Measurements from ENCODE around the gene EFEMP2.
A peak's percentile ranks its signal among the peaks of the same experiment; 100 is the strongest.

EFEMP2 gene

DNA sequence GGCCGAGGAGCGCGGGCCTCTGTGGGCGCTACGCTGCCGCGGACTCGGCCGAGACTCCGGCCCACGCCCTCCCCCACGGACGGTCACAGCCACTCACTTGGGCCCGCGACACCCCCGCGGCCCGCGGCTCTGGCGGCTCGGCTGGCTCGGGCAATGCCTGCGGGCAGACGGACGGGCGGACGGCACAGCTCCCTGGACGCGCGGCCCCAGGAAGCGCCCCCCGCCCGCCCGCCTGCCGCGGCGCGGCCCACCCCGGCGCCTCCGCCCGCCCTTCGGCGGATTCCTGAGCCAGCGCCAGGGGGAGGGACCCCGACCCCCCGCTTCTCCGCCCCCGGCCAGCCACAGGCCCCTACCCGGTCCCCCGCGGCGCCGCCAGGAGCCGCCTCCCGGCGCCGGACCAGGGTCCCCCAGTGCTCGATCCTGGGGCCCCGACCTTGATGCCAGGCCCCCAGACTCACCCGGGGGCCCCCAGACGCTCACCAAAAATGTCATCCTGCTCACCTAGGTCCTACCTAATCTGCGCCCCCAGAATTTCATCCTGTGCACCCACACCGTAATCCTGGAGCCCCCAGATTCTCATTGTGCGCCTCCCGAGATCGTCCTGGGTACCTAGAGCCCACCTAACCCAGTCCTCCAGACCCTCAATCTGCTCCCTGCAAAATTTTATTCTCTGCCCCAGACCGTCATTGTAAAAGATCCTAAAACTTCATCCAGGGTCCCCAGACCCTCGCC is at the start of gene EFEMP2:
EFEMP2 (minus strand) TSS at position 215 of the 732 bp plus-strand sequence. CDS start 446 bp downstream, outside the sequence.
- DNase-seq (ENCODE audit: low read depth in 4 of 4, low spot score in 1 of 4), result no peak

DNA sequence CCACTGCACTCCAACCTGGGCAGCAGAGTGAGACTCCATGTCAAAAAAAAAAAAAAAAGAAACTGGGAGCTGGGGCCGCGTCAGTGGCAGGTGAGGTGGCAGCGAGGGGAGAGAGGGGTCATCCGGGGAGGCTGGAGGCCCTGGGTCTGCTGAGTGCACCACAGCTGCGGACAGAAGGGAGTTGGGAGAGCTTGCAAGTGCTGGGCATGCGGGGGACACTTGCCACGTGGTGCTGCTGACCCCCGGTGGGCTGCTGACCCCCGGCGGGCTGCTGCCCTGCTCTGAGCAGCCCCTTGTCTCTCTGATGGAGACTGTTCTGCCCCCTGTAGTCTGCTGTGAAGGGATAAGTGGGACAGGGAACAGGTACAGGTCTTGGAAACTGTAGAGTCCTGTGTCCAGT is 49.3 kb upstream of the EFEMP2 start:
- DNase-seq (ENCODE audit: low read depth in 4 of 4, low spot score in 1 of 4), result no peak

DNA sequence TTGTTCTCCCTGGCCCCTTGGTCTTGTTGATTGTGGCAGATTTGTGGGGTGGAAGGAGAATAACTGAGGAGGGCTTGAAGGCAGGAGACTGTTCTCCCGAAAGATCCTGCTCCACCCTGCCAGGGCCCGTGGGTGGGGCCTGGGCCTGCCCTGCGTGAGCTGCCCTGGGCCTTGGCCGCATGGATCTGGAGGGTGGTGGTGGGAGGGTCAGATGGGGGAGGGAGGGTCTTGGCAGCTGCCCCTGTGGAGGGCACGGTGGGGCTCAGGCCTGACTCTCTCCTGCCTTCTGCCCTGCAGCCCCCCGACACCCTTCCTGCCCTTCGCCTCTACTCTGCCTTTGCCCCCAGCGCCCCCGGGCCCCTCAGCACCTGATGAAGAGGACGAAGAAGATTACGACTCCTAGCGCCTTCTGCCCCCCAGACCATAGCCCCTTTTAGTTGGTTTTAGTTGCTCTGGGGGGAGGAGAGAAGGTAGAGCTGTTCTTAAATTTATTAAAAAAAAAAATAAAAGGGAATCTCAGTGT is 48.5 kb upstream of the EFEMP2 start:
- no peak for DNase-seq (ENCODE audit: low read depth in 4 of 4, low spot score in 1 of 4)

DNA sequence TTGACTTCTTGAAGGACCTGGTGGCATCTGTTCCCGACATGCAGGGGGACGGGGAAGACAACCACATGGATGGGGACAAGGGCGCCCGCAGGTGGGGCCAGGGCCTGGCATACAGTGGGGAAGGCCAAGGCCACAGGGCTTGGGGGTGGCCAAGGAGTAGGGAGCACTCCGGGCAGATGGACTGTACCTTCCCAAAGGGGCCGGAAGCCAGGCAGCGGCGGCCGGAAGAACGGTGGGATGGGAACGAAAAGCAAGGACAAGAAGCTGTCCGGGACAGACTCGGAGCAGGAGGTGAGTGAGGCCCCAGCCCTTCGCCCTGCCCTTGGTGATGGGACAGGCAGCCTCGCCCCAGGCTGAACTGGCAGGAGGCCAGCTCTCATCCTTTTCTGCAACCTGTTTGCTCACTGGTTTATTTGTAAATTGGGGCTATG is 47.8 kb upstream of the EFEMP2 start:
- no peak for DNase-seq (ENCODE audit: low read depth in 4 of 4, low spot score in 1 of 4)

DNA sequence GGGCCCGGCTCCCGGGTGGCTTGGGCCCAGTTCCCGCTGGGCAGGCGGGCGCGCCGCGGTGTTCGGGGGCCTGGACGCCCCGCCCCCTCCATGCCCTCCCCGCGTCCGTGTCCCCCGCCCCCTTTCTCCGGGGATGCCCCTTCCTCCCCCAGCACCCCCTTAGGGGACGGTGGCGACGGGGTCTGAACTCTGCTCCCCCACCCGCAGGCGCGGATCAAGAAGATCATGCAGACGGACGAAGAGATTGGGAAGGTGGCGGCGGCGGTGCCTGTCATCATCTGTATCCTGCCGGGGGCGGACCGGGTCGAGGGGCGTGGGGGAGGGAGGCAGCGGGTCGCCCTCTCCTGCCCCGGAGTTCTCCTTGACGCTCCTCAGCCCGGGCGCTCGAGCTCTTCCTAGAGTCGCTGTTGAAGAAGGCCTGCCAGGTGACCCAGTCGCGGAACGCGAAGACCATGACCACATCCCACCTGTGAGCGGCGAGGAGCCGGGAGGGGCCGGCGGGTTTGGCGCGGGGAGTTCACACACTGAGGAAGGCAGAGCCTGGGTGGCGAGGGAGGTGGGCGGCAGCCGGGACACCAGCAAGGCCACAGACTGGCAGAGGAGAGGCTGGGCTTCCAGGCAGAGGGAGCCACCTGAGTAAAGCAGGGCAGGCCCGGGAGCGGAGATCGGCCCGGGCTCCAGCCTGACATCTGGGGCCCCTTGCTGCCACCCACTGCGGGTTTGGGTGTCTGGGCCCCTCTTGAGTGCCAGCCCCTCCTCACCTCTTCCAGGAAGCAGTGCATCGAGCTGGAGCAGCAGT is 47.2 kb upstream of the EFEMP2 start:
- DNase-seq (ENCODE audit: low read depth in 4 of 4, low spot score in 1 of 4), result peak in 1 of 4 experiments; percentile 31

DNA sequence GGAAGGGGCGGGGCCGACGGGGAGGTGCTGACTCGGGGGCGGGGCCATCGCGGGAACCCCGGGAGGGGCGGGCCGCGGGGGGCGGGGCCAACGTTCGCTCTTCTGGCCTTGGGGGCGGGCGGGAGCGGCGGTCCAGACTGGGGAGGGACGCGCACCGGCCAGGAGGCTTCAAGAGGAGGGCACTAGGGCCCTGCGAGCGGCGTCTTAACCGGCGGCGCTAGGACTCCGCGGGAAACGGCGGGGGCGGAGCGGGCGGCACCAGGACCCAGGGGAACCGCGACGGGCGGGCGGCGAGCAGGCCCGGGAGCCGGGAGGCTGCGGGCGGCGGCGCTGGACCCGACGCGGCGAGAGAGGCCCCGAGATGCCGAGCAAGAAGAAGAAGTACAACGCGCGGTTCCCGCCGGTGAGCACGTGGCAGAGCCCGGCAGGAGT is 46.6 kb upstream of the EFEMP2 start, which contains the start of gene DRAP1:
DRAP1 (plus strand) TSS at position 286 of the 432 bp plus-strand sequence; CDS start at position 362, 76 bp downstream.
- peak; percentile 97 to 99 (median 98) for DNase-seq (ENCODE audit: low read depth in 4 of 4, low spot score in 1 of 4)

DNA sequence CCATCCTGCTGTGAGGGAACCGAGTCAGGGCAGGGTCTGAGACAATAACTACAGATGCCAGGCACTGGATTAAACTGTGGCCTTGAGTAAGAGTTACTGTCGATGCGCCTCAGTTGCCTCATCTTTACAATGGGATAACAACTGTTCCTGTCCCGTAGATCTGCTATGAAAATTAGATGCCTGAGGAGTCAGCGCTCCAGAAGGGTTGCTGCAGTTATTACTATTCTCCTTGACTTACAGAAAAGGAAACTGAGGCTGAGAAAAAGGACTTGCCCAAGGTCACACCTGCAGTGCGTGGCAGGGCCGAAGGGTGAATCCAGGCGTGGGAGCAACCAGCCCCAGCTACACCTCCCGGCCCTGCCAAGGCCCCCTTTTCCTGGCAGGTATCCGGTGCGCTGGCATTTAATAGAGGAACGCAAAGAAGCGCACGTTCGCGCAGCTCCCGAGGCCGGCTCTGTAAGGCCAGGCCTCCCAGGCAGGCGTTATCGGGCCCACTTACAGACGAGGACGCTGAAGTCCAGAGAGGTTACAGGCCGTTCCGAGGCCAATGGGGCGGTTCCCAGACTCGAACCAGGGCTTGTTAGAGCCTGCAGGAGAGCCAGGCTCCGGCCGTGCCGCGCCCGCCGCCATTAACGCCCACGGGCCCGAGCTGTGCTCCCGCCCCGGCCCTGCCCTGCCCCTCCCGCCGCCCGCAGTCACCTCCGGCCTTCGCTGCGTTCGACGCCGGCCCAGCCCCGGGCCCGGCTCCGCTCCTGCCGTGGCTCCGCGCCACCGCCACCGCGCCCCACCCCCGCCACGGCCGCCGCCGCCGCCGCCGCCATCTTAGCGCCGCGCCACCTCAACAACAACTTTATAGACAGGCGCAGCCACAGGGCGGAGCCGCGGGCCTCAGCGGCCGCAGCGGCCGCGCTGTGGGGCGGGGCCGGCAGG is 45.9 kb upstream of the EFEMP2 start, which contains the start of gene C11orf68:
C11orf68 (minus strand) TSS at position 852 of the 930 bp plus-strand sequence; CDS start at position 821, 31 bp downstream.
- no peak for DNase-seq (ENCODE audit: low read depth in 4 of 4, low spot score in 1 of 4)

DNA sequence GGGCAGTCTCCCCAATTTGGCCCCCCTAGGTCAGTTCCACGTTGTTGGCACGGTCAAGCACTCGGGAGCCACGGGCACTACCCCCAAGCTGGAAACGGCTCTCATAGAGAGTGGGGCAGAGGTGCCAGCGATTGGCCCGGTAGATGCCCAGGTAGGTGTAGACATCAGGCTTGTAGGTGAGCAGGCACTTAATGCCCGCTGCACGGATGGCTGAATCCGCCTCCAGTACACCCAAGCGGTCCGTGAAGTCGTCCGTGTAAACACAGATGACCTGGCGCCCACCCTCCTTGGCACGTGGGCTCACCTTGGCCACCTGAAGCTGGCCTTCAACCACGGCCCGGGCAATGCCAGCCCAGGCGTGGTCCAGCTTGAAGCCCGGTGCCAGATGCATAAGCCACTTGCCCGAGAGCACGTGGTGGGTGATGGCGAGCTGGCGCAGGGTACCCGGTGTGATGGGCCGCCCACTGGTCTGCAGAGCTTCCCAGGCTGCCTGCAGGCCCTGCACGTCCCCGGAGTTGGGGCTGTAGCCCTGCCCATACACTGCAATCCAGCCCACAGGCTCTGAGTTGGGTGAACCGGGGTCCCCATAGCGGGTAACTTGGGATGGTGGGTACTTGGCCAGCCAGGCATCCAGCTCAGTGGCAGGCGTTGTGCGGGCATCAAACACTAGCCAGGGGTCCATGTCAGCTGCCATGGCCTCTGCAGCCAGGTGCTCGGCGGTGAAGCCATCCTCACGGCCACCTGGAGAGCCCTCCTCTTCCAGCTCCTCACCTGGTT is 45.0 kb upstream of the EFEMP2 start:
- DNase-seq (ENCODE audit: low read depth in 4 of 4, low spot score in 1 of 4), result no peak

DNA sequence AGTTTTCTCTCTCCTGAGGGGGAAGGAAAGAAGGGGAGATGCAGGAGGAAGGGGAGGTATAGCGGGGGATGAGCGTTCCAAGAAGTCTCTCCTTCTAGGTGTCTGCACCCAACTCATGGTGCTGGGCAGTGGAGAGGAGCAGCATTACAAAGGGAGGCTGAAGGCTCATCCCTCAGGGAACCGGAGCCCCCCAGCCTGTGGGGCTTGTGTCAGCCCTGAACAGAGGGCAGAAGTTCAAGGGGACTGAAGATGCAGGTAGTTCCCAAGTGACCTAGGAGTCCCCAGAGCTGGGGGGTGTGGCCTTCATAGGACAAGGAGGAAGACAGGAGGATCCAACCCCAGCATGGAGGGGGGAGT is 44.5 kb upstream of the EFEMP2 start:
- DNase-seq (ENCODE audit: low read depth in 4 of 4, low spot score in 1 of 4), result no peak

DNA sequence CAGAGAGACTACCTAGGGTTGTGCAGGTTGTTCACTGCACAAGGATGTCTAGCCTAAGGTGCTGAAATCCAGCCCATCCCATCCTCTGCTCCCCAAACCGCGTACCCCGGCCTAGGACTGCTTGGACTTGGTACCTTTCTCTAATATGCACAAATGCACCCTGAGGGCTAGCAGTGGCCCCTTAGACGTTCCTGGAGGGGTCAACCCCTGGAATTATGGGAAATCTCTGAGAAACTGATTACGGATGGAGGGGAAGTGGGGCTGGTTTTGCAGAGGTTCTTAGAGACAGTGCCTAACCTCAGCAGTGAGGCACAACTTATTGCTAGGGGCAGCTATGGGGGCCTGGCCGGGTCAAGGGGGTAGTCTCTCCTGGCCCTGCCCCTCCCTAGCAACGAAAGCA is 43.8 kb upstream of the EFEMP2 start:
- no peak for DNase-seq (ENCODE audit: low read depth in 4 of 4, low spot score in 1 of 4)

DNA sequence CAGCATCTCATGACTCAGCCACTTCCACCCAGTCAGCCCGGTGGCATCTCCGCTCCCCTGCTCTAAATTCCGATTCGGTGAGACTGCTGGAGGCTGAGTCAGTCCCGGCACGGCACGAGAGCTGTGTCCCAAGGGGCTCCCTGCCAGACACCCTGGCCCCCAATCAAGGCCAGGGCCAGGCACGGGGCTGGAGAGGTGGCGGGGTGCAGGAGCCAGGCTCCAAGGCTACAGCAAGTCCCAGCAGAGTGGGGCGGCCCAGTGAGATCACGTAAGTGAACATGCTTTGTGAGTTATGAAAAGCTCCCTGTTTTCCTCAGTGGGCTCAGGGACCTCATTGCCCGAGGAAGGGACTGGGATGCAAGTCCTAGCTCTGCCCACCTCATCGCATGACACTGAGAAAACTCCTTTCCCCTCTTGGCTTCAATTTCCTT is 43.2 kb upstream of the EFEMP2 start:
- no peak for DNase-seq (ENCODE audit: low read depth in 4 of 4, low spot score in 1 of 4)

DNA sequence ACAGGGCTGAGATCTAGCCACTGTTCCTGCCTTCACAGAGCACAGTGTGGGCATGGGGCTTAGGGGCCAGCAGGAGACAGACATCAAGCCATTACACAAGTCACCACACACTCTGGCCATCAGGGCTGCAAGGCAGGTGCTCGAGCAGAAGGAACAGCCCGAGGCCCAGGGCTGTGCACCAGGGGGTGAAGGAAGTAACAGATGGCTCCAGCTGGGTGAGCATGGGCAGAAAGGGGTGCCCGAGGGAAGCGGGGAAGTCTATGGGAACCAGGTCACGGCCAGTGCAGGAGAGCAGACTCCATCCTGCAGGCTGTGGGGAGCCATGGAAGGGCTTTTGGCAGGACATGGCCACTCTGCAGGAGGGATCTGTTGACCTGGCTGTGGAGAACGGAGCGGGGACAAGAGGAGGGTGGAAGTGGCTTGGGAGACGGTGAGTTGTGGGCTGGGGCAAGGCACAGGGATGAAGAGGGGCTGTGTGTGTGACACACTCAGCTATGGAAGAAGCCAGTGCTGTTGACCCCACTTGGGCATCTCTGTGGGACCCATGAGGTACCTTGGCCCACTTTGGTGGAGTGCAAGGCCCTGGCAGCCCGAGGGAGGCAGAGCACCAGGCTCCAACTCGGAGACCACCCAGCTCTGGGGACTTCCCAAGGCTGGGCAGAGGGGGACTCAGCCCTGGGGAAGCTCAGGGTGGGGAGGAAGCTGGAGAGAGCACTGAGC is 42.7 kb upstream of the EFEMP2 start:
- DNase-seq (ENCODE audit: low read depth in 4 of 4, low spot score in 1 of 4), result no peak

DNA sequence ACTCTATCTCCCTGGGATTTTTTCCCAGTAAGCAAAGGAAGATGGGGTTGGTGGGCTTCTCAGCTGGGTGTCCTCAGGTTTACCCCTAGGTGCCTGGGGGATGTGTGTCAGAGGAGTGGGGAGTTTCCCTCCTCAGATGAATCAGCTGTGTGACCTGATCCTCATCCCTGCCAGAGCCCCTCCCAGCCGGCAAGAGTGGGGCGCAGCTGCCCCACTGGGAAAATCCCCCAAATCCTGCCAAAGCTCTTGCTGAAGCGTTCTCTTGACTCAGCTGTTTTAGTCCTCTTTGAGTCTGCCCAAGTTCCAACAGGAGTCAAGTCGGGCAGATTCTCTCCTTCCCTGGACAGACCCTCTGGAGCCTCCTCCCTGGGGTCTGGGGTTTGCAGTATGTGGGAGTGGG is 40.2 kb upstream of the EFEMP2 start:
- no peak for DNase-seq (ENCODE audit: low read depth in 4 of 4, low spot score in 1 of 4)

DNA sequence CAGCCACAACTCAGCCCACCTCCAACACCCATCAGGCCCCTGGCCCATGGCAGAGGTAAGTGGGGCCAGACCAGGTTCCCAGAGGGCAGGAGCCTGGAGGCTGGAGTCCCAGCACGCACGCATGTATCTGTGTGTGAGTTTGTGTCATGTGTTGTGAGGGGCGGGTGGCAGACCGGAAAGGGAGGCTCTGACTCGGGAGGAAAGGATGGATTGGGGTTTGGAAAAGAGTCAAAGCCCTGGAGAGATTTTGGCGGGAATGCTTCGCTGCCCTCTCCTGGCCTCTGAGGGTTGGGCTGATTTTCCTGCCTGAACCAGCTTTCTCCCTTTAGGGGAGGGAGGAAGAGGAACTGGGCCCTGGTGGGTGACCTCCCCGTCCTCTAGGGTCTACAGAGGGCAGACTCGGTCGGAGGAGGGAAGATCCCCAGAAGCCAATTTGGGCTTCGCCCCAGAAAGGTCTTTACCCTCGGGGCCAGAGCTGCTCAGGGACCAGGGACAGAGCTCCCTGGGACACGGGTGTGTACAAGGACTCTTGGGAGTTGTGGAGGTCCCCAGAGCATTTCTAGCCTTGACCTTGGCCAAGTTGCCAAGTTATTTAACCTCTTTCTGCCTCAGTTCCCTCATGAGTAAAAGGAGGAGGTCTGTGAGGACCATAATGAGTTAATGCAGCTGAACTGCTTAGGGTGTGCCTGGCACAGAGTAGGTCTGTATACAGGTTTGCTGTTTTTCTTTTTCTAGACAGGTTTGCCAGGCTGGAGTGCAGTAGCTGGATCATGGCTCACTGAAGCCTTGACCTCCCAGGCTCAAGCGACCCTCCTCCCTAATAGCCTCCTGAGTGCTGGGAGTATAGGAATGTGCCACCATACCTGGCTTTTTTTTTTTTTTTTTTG is 39.3 kb upstream of the EFEMP2 start:
- DNase-seq (ENCODE audit: low read depth in 4 of 4, low spot score in 1 of 4), result no peak

DNA sequence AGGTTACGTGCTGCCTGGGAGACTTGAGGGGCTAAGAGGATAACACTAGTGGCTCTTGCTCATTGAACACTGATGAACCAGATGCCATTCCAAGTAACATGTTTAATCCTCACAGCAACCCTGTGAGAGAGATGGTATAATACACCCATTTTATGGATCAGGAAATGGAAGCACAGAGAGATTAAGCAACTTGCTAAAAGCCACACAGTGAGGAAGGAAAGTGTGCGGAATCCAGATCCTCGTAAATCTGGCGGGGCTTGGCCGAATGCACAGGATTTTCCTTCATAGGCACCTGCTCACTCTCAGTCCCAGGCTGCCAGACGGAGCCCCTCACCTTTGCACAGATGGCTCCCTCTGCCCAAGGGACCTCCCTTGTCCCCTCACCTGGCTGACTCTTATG is 35.3 kb upstream of the EFEMP2 start:
- no peak for DNase-seq (ENCODE audit: low read depth in 4 of 4, low spot score in 1 of 4)

DNA sequence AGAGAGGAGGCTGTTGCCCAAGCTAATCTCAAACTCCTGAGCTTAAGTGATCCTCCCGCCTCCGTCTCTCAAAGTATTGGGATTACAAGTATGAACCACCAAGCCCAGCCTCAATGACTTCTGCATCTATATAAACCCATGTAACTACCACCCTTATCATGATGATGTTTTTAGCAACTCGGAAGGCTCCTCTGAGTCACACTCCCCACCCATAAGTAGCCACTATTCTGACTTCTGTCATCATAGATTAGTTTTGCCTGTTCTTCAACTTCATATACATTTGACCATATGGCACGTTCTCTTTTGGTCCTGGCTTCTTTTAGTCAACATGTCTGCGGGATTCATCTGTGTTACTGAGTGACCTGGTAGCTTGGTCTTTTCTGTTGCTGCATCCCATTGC is 34.0 kb upstream of the EFEMP2 start:
- DNase-seq (ENCODE audit: low read depth in 4 of 4, low spot score in 1 of 4), result no peak

DNA sequence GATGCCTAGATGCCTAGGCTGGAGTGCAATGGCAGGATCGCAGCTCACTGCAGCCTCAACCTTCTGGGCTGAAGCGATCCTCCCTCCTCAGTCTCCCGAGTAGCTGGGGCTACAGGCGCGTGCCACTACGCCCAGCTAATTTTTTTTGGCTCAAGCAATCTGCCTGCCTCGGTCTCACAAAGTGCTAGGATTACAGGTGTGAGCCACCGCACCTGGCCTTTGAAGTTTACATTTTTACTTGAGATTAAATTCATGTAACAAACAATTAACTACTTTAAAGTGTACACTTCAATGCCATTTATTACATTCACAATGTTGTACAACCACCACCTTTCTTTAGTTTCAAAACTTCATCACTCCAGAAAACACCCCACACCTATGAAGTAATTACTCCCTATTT is 31.1 kb upstream of the EFEMP2 start:
- DNase-seq (ENCODE audit: low read depth in 4 of 4, low spot score in 1 of 4), result no peak

DNA sequence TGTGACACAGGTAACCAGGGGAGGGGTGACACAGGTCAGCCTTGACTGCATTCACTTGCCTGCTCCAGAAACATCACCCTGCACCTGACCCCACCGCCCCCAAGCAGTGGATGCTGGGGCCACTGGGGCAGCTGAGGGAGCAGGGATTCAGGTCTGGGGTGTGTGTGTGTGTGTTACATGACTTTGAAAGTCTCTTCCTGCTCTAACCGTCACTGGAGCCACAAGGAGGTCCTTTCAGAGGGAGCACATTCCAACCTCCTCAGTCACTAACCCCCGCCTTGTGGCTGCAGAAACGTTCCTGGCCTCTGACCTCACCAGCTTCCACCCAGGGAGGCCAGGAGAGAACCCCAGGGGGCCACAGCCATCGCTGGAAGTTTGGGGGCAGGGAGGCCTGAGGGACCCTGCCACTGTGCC is 30.5 kb upstream of the EFEMP2 start:
- no peak for DNase-seq (ENCODE audit: low read depth in 4 of 4, low spot score in 1 of 4)

DNA sequence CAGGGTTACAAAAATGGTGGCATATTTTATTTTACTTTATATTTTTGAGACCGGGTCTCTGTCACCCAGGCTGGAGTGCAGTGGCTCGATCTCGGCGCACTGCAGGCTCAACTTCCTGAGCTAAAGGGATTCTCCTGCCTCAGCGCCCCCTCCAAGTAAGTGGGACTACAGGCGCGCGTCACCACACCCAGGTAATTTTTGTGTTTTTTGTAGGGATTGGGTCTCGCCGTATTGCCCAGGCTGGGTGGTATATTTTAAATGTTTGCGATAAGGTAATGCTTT is 28.2 kb upstream of the EFEMP2 start:
- DNase-seq (ENCODE audit: low read depth in 4 of 4, low spot score in 1 of 4), result no peak

All from stimulated activated CD4-positive, alpha-beta T cell treated with anti-CD3 and anti-CD28 coated beads, Interleukin-1b, Interleukin-23, amount 100 ng/mL, for 24 hours (primary cell).